IMR-90 (cell line): ENCODE results near the gene RASGRF1. TPM values are rescaled to one million over a fixed set of nuclear protein-coding genes. Genes with fewer than 3 reads are reported as not detected.

Experiments used
- ATAC-seq: fragments of 200-7000 bp; cut with Tn5 transposase; 2 replicates; pipeline ENCODE4 v1.9.1; 2020; ENCODE audit warnings: low read depth, mild to moderate bottlenecking, moderate library complexity
- BruUV-seq: library from RNA; stranded (reverse); fragments of 400-500 nt; replicated peaks from 2 replicates; lab custom pipeline; 2021; lab: Mats Ljungman, UMichigan
- CTCF ChIA-PET: fragments of 300-600 bp; formaldehyde crosslinking; extraction: SDS; loops from one replicate; lab custom pipeline; 2021; ENCODE audit warnings: antibody characterized with exemption; lab: Yijun Ruan, JAX
- POLR2A ChIA-PET: fragments of 300-600 bp; sonication (Branson Sonifier 250); formaldehyde crosslinking; loops from one replicate; lab custom pipeline; 2022; ENCODE audit warnings: antibody characterized with exemption; ENCODE audit not compliant: unreplicated experiment; lab: Charles Lee
- DNase-seq: peaks from one replicate; pipeline ENCODE4 v3.0.0; 2013
- H2AFZ ChIP-seq: replicated peaks from 2 replicates; pipeline ENCODE3; 2013; ENCODE audit warnings: low read length, mild to moderate bottlenecking; ENCODE audit not compliant: poor library complexity
- H2AK5ac ChIP-seq: 2 replicates; pipeline ENCODE4 v1.6.1; 2013; ENCODE audit warnings: low read depth, low read length, inconsistent platforms
- H2AK9ac ChIP-seq: replicated peaks from 2 replicates; pipeline ENCODE3; 2013; ENCODE audit warnings: mild to moderate bottlenecking, low read depth, low read length, moderate library complexity; ENCODE audit not compliant: poor library complexity
- H2BK120ac ChIP-seq: 2 replicates; pipeline ENCODE4 v1.6.1; 2013; ENCODE audit warnings: low read depth, low read length, inconsistent platforms
- H2BK15ac ChIP-seq: 3 replicates; pipeline ENCODE4 v1.6.1; 2013; ENCODE audit warnings: low read depth, low read length, inconsistent platforms
- H2BK20ac ChIP-seq: 2 replicates; pipeline ENCODE4 v1.6.1; 2013; ENCODE audit warnings: low read depth, mild to moderate bottlenecking, inconsistent platforms, low read length, moderate library complexity
- H2BK5ac ChIP-seq: 2 replicates; pipeline ENCODE4 v1.6.1; 2013; ENCODE audit warnings: mild to moderate bottlenecking, low read depth, low read length, inconsistent platforms; ENCODE audit not compliant: poor library complexity, severe bottlenecking
- H3K14ac ChIP-seq: replicated peaks from 2 replicates; pipeline ENCODE4 v1.6.1; 2013; ENCODE audit warnings: low read depth, low read length, inconsistent platforms
- H3K18ac ChIP-seq: 2 replicates; pipeline ENCODE4 v1.6.1; 2013; ENCODE audit warnings: low read depth, low read length, control low read depth
- H3K23ac ChIP-seq: 2 replicates; pipeline ENCODE4 v1.6.1; 2013; ENCODE audit warnings: low read depth, low read length, inconsistent platforms
- H3K27ac ChIP-seq: 2 replicates; pipeline ENCODE4 v1.5.1; 2013; ENCODE audit warnings: mild to moderate bottlenecking, control low read depth, low read length; ENCODE audit not compliant: insufficient read depth
- H3K27me3 ChIP-seq: 2 replicates; pipeline ENCODE4 v1.6.1; 2013; ENCODE audit warnings: low read length; ENCODE audit not compliant: control insufficient read depth, insufficient read depth
- H3K36me3 ChIP-seq: 2 replicates; pipeline ENCODE4 v1.6.1; 2013; ENCODE audit warnings: low read length, mixed read lengths; ENCODE audit not compliant: control insufficient read depth, insufficient read depth
- H3K4ac ChIP-seq: 2 replicates; pipeline ENCODE4 v1.6.1; 2013; ENCODE audit warnings: low read depth, low read length, inconsistent platforms
- H3K4me1 ChIP-seq: 2 replicates; pipeline ENCODE4 v1.6.1; 2013; ENCODE audit warnings: low read length, mixed read lengths; ENCODE audit not compliant: control insufficient read depth, insufficient read depth
- H3K4me2 ChIP-seq: 2 replicates; pipeline ENCODE4 v1.6.1; 2013; ENCODE audit warnings: low read depth, mild to moderate bottlenecking, control low read depth, low read length, moderate library complexity
- H3K4me3 ChIP-seq: 2 replicates; pipeline ENCODE4 v1.5.1; 2013; ENCODE audit warnings: low read depth, mild to moderate bottlenecking, control low read depth, low read length, moderate library complexity; ENCODE audit not compliant: insufficient read depth
- H3K56ac ChIP-seq: 2 replicates; pipeline ENCODE4 v1.6.1; 2013; ENCODE audit warnings: low read length, inconsistent platforms; ENCODE audit not compliant: insufficient read depth; ENCODE audit errors: extremely low read depth
- H3K79me1 ChIP-seq, 2 experiments: 2 replicates each; pipeline ENCODE4 v1.6.1; 2013; ENCODE audit warnings: low read length in 2 of 2, inconsistent platforms in 1 of 2, low read depth in 1 of 2
- H3K9ac ChIP-seq: 2 replicates; pipeline ENCODE4 v1.6.1; 2013; ENCODE audit warnings: low read depth, low read length, control low read depth
- H3K9me1 ChIP-seq: 2 replicates; pipeline ENCODE4 v1.6.1; 2013; ENCODE audit warnings: low read length, inconsistent platforms; ENCODE audit not compliant: insufficient read depth
- H3K9me3 ChIP-seq: 2 replicates; pipeline ENCODE4 v1.6.1; 2013; ENCODE audit warnings: low read length; ENCODE audit not compliant: control insufficient read depth, insufficient read depth
- H4K20me1 ChIP-seq: 2 replicates; pipeline ENCODE4 v1.6.1; 2013; ENCODE audit warnings: low read length, inconsistent platforms; ENCODE audit not compliant: insufficient read depth
- H4K5ac ChIP-seq: 2 replicates; pipeline ENCODE4 v1.6.1; 2013; ENCODE audit warnings: mild to moderate bottlenecking, low read depth, low read length, control low read depth
- H4K8ac ChIP-seq, 2 experiments: 2 replicates each; pipeline ENCODE4 v1.6.1; 2013; ENCODE audit warnings: low read depth in 2 of 2, low read length in 2 of 2, control low read depth in 1 of 2, inconsistent platforms in 1 of 2
- H4K91ac ChIP-seq: 2 replicates; pipeline ENCODE4 v1.6.1; 2013; ENCODE audit warnings: low read depth, low read length, inconsistent platforms; ENCODE audit not compliant: insufficient read depth
- BHLHE40 ChIP-seq: fragments of 150-350 bp; IDR thresholded peaks from 2 replicates; pipeline ENCODE4 v1.6.1; 2016; ENCODE audit warnings: mild to moderate bottlenecking, low read depth, low read length
- CEBPB ChIP-seq: IDR thresholded peaks from 2 replicates; pipeline ENCODE4 v1.6.1; 2012; ENCODE audit warnings: low read depth, low read length, improper control_type of control experiment
- CHD1 ChIP-seq: IDR thresholded peaks from 2 replicates; pipeline ENCODE4 v1.6.1; 2012; ENCODE audit warnings: low read depth, low read length, improper control_type of control experiment
- FOS ChIP-seq: fragments of 150-350 bp; IDR thresholded peaks from 2 replicates; pipeline ENCODE4 v1.6.1; 2016; ENCODE audit warnings: low read depth, low read length
- MAFK ChIP-seq: IDR thresholded peaks from 2 replicates; pipeline ENCODE4 v1.6.1; 2012; ENCODE audit warnings: low read depth, low read length, improper control_type of control experiment
- MAZ ChIP-seq: IDR thresholded peaks from 2 replicates; pipeline ENCODE4 v1.6.1; 2012; ENCODE audit warnings: low read depth, mild to moderate bottlenecking, low read length, improper control_type of control experiment, moderate library complexity, borderline replicate concordance
- MXI1 ChIP-seq: IDR thresholded peaks from 2 replicates; pipeline ENCODE4 v1.6.1; 2012; ENCODE audit warnings: low read depth, mild to moderate bottlenecking, low read length, moderate library complexity, borderline replicate concordance
- NFE2L2 ChIP-seq: fragments of 150-350 bp; IDR thresholded peaks from 2 replicates; pipeline ENCODE4 v1.6.1; 2016; ENCODE audit warnings: low read depth, mild to moderate bottlenecking, low read length
- POLR2A ChIP-seq: IDR thresholded peaks from 2 replicates; pipeline ENCODE4 v1.6.1; 2012; ENCODE audit warnings: mild to moderate bottlenecking, low read depth, low read length
- RAD21 ChIP-seq: IDR thresholded peaks from 2 replicates; pipeline ENCODE4 v1.6.1; 2012; ENCODE audit warnings: low read length, improper control_type of control experiment
- RCOR1 ChIP-seq: IDR thresholded peaks from 2 replicates; pipeline ENCODE4 v1.6.1; 2012; ENCODE audit warnings: mild to moderate bottlenecking, low read length, improper control_type of control experiment; ENCODE audit not compliant: insufficient replicate concordance
- RFX5 ChIP-seq: IDR thresholded peaks from 2 replicates; pipeline ENCODE4 v1.8.0; 2012; ENCODE audit warnings: low read depth, mild to moderate bottlenecking, low read length, moderate library complexity
- SMC3 ChIP-seq: fragments of 150-350 bp; IDR thresholded peaks from 2 replicates; pipeline ENCODE4 v1.6.1; 2016; ENCODE audit warnings: low read depth, mild to moderate bottlenecking, antibody characterized with exemption, low read length, moderate library complexity
- WGBS, 2 experiments: methylation state at CpG; one replicate each; pipeline versions ENCODE4 v1.1.5 to v1.1.7; 2013; ENCODE audit warnings: missing lambda C conversion rate in 2 of 2; ENCODE audit not compliant: insufficient read length in 1 of 2; ENCODE audit errors: extremely low coverage in 2 of 2; 5-methylcytosine and 5-hydroxymethylcytosine counted together
- dilution Hi-C: fragments of 300-500 bp; cut with HindIII; formaldehyde crosslinking; loops from one replicate; pipeline ENCODE4 v1.14.3; 2018; ENCODE audit warnings: low sequenced_read_pairs; ENCODE audit not compliant: unreplicated experiment
- in situ Hi-C: fragments of 300-500 bp; cut with MboI; formaldehyde crosslinking; loops from 3 replicates; pipeline ENCODE4 v1.14.3; 2019; ENCODE audit warnings: low sequenced_read_pairs, inconsistent platforms, mixed read lengths
- intact Hi-C: fragments of 100-400 bp; cut with micrococcal nuclease; formaldehyde crosslinking; loops from 2 replicates; pipeline ENCODE4 v1.10.0; 2022
- polyA plus RNA-seq, 3 experiments: library from polyadenylated mRNA; depleted of rRNA; stranded (reverse); fragments of >200 nt; gene quantifications; 2 replicates each; pipeline ENCODE4 v1.2.3, GENCODE V29; 2012; ENCODE audit warnings: low replicate concordance in 1 of 3
- total RNA-seq: library from RNA; depleted of rRNA; stranded (reverse); fragments of >200 nt; gene quantifications from 2 replicates; pipeline ENCODE4 v1.2.3, GENCODE V29; 2012
- TF ChIP-seq, protein P1 (sequence below): fragments of 150-350 bp; IDR thresholded peaks from 2 replicates; pipeline ENCODE4 v1.6.1; 2016; ENCODE audit warnings: low read depth, mild to moderate bottlenecking, low read length, moderate library complexity, borderline replicate concordance
- TF ChIP-seq, protein P2 (sequence below): fragments of 150-350 bp; IDR thresholded peaks from 2 replicates; pipeline ENCODE4 v1.6.1; 2017; ENCODE audit warnings: mild to moderate bottlenecking, antibody characterized with exemption, low read length, low read depth
- TF ChIP-seq, protein P3 (sequence below): conservative IDR thresholded peaks from 2 replicates; pipeline ENCODE4 v1.5.1; 2012; ENCODE audit warnings: mild to moderate bottlenecking, low read depth, low read length, improper control_type of control experiment

Gene RASGRF1
- total and polyA plus RNA-seq, 2 of the 4 experiments (the other 2 are of a cell fraction) = under 0.01 to 0.15 TPM

DNA sequence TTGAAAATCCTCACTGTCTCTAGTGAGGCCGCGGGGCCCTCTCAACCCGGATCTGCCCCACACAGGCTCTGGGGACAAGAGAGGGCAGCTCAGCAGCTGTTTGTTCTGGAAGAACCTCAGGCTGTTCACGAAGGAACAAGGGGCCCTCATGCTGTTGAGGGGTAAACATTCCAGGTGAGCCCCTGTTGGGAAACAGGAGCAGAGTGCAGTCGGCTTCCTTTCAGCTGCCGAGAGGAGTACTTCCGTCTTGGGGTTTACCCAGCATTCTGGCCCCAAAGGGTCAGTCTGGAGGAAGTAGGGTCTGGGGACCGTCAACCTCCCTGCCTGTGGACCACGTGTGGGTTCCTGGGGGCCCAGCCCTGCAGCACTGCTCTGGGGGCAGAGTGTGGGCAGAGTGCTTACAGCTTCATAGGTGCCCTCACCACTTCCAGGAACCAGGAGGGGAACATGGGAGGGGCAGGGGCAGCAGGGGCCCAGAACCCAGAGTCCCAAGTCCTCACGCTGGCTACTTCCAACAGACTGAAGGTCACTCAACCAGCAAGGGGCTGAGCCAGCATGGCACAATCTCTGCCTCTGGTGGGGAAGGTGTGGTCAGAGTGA lies 96.5 kb downstream of the RASGRF1 start:
- H3K4ac ChIP-seq = no peak overlapping the region; the same call in 1 of the 2 replicates
- H2AK9ac ChIP-seq = no peak overlapping the region
- no peak overlapping the region for H3K4me2 ChIP-seq
- ATAC-seq (no peak), DNase-seq (no peak)
- in situ Hi-C loops = no loop called here
- H3K18ac ChIP-seq = no peak overlapping the region
- H3K27me3 ChIP-seq = no peaks in the 10 kb centered on the region; the same call in 1 of the 2 replicates
- no peak overlapping the region for H3K14ac ChIP-seq
- H4K5ac ChIP-seq = no peak overlapping the region
- TF ChIP-seq, protein P1, sequence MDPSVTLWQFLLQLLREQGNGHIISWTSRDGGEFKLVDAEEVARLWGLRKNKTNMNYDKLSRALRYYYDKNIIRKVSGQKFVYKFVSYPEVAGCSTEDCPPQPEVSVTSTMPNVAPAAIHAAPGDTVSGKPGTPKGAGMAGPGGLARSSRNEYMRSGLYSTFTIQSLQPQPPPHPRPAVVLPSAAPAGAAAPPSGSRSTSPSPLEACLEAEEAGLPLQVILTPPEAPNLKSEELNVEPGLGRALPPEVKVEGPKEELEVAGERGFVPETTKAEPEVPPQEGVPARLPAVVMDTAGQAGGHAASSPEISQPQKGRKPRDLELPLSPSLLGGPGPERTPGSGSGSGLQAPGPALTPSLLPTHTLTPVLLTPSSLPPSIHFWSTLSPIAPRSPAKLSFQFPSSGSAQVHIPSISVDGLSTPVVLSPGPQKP = no peak
- TF ChIP-seq, protein P2, sequence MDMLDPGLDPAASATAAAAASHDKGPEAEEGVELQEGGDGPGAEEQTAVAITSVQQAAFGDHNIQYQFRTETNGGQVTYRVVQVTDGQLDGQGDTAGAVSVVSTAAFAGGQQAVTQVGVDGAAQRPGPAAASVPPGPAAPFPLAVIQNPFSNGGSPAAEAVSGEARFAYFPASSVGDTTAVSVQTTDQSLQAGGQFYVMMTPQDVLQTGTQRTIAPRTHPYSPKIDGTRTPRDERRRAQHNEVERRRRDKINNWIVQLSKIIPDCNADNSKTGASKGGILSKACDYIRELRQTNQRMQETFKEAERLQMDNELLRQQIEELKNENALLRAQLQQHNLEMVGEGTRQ = no peak
- TF ChIP-seq RAD21 (no peak), POLR2A (no peak), CEBPB (no peak), FOS (no peak), NFE2L2 (no peak), SMC3 (no peak), CHD1 (no peak), MAZ (no peak), RCOR1 (no peak), BHLHE40 (no peak), RFX5 (no peak), MXI1 (no peak), MAFK (no peak)
- TF ChIP-seq, protein P3, sequence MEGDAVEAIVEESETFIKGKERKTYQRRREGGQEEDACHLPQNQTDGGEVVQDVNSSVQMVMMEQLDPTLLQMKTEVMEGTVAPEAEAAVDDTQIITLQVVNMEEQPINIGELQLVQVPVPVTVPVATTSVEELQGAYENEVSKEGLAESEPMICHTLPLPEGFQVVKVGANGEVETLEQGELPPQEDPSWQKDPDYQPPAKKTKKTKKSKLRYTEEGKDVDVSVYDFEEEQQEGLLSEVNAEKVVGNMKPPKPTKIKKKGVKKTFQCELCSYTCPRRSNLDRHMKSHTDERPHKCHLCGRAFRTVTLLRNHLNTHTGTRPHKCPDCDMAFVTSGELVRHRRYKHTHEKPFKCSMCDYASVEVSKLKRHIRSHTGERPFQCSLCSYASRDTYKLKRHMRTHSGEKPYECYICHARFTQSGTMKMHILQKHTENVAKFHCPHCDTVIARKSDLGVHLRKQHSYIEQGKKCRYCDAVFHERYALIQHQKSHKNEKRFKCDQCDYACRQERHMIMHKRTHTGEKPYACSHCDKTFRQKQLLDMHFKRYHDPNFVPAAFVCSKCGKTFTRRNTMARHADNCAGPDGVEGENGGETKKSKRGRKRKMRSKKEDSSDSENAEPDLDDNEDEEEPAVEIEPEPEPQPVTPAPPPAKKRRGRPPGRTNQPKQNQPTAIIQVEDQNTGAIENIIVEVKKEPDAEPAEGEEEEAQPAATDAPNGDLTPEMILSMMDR = no peak
- H3K27ac ChIP-seq = no peak overlapping the region
- H3K9me1 ChIP-seq = peaks cover 19% of the 10 kb centered on the region
- POLR2A ChIA-PET = no interaction called here
- dilution Hi-C loops = no loop called here
- H3K79me1 ChIP-seq = no peaks in the 10 kb centered on the region; a peak in 1 of 4 replicates
- no peak overlapping the region for H2BK120ac ChIP-seq
- H3K36me3 ChIP-seq = no peaks in the 10 kb centered on the region
- H3K56ac ChIP-seq = no peak overlapping the region
- CTCF ChIA-PET = interaction anchor here (1.1 kb wide), 1 partner anchor 14 kb away, joined by 3 read pairs; no protein-coding TSS in a partner anchor
- intact Hi-C loops = no loop called here
- no peak overlapping the region for H2AFZ ChIP-seq
- H3K4me3 ChIP-seq = no peak overlapping the region
- H2BK5ac ChIP-seq = no peak overlapping the region
- H4K91ac ChIP-seq = no peak overlapping the region
- no peak overlapping the region for H3K9ac ChIP-seq
- WGBS, 2 experiments = 17% methylated on average over 1 of the region's 10 CpGs; no CpG with 5 or more reads in 1 of the 2 experiments
- no peaks in the 10 kb centered on the region for H4K20me1 ChIP-seq
- peaks cover 17% of the 10 kb centered on the region for H3K4me1 ChIP-seq
- no peak overlapping the region for H3K23ac ChIP-seq
- H3K9me3 ChIP-seq = no peaks in the 10 kb centered on the region
- no peak overlapping the region for H2BK20ac ChIP-seq
- no peak overlapping the region for H2BK15ac ChIP-seq
- no peak overlapping the region for H4K8ac ChIP-seq
- peak overlapping the region; percentile 15; the same call in 1 of the 2 replicates for H2AK5ac ChIP-seq
- BruUV-seq = no TSS peak
